HEK293T (cell line): ENCODE results near the gene PAPPA.

Source experiments
- BHLHE40 ChIP-seq: fragments of 450-650 bp; IDR thresholded peaks from 2 replicates; pipeline ENCODE4 v1.6.1; 2016; ENCODE audit warnings: mild to moderate bottlenecking, moderate library complexity, borderline replicate concordance
- ELF4 ChIP-seq: fragments of 450-650 bp; IDR thresholded peaks from 2 replicates; pipeline ENCODE4 v1.6.1; 2017; ENCODE audit warnings: antibody characterized with exemption
- FOXK2 ChIP-seq: fragments of 450-650 bp; IDR thresholded peaks from 2 replicates; pipeline ENCODE4 v1.6.1; 2016; ENCODE audit warnings: mild to moderate bottlenecking
- FOXM1 ChIP-seq: fragments of 450-650 bp; IDR thresholded peaks from 2 replicates; pipeline ENCODE4 v1.6.1; 2017; ENCODE audit warnings: mild to moderate bottlenecking, borderline replicate concordance
- HDGF ChIP-seq: fragments of 450-650 bp; IDR thresholded peaks from 2 replicates; pipeline ENCODE4 v1.6.1; 2017; ENCODE audit warnings: antibody characterized with exemption, borderline replicate concordance
- L3MBTL2 ChIP-seq: fragments of 450-650 bp; conservative IDR thresholded peaks from 2 replicates; pipeline ENCODE4 v1.6.1; 2016; ENCODE audit warnings: mild to moderate bottlenecking
- NFRKB ChIP-seq: fragments of 450-650 bp; IDR thresholded peaks from 2 replicates; pipeline ENCODE4 v1.6.1; 2016; ENCODE audit warnings: mild to moderate bottlenecking, moderate library complexity
- SP1 ChIP-seq: fragments of 450-650 bp; IDR thresholded peaks from 2 replicates; pipeline ENCODE4 v1.6.1; 2017
- SUZ12 ChIP-seq: fragments of 450-650 bp; IDR thresholded peaks from 2 replicates; pipeline ENCODE4 v1.6.1; 2016; ENCODE audit warnings: mild to moderate bottlenecking
- ZNF384 ChIP-seq: fragments of 450-650 bp; IDR thresholded peaks from 2 replicates; pipeline ENCODE4 v1.6.1; 2016

DNA sequence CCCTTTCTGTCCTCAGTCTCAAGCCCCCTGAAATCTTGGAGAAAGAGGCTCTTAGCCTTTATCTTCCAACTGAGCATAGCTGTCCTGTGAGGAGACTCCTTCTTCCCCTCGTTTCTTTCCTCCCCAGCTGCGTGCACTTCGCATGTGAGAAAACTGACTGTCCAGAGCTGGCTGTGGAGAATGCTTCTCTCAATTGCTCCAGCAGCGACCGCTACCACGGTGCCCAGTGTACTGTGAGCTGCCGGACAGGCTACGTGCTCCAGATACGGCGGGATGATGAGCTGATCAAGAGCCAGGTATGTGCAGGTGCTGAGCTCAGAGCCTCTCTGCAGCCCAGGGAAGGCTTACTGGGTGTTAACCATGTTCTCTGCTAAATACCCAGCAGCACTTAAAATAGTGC lies 190.8 kb downstream of the PAPPA start:
- TF ChIP-seq SP1 (no peak), FOXK2 (no peak), ELF4 (no peak), L3MBTL2 (no peak), SUZ12 (no peak), ZNF384 (no peak), HDGF (no peak), FOXM1 (no peak), NFRKB (no peak), BHLHE40 (no peak)
